Pulmonary artery endothelial cell (primary cell): ENCODE data around the gene TMEM50B. TPM values are rescaled to one million over a fixed set of nuclear protein-coding genes. Genes with fewer than 3 reads are reported as not detected.
"Not testable (repeated sequence)": the region's sequence is repeated elsewhere in the genome, so short reads cannot be mapped to it uniquely, and the experiment has no call there.

ENCODE experiments used
- DNase-seq: peaks from one replicate; pipeline ENCODE4 v3.0.0-alpha.2; 2011; ENCODE audit warnings: low read depth, low spot score
- total RNA-seq: library from RNA; depleted of rRNA; stranded (reverse); fragments of >200 nt; gene quantifications from 2 replicates; pipeline ENCODE4 v1.2.3, GENCODE V29; 2014

TMEM50B gene
- total RNA-seq, 1 donor from 2014 or later: 20.5 TPM

- no peak for DNase-seq
Measured at GRCh38 chr21:33478182-33478581, 1.6 kb downstream of the TMEM50B start.

GRCh38 chr21:33477066-33477465 lies 2.7 kb downstream of the TMEM50B start:
- DNase-seq: no peak

GRCh38 chr21:33473344-33473743 lies 6.4 kb downstream of the TMEM50B start:
- no peak for DNase-seq

- DNase-seq: no peak
Measured at GRCh38 chr21:33470701-33471100, 9.1 kb downstream of the TMEM50B start.

- not testable (repeated sequence) for DNase-seq
Measured at GRCh38 chr21:33469183-33469582, 10.6 kb downstream of the TMEM50B start.

GRCh38 chr21:33461538-33462250 lies 18.1 kb downstream of the TMEM50B start:
- no peak for DNase-seq

- DNase-seq: no peak
Measured at GRCh38 chr21:33458861-33459260, 20.9 kb downstream of the TMEM50B start.

GRCh38 chr21:33455686-33456446 lies 23.9 kb downstream of the TMEM50B start:
- DNase-seq: no peak

- no peak for DNase-seq
Measured at GRCh38 chr21:33452362-33452761, 27.4 kb downstream of the TMEM50B start.

GRCh38 chr21:33451634-33452071 lies 28.1 kb downstream of the TMEM50B start:
- DNase-seq: no peak

GRCh38 chr21:33449616-33450015 lies 30.2 kb downstream of the TMEM50B start:
- DNase-seq: no peak

- DNase-seq: not testable (repeated sequence)
Measured at GRCh38 chr21:33446620-33447019, 33.2 kb downstream of the TMEM50B start.

GRCh38 chr21:33444499-33444898 lies 35.3 kb downstream of the TMEM50B start:
- no peak for DNase-seq

GRCh38 chr21:33443194-33443593 lies 36.6 kb downstream of the TMEM50B start:
- no peak for DNase-seq

GRCh38 chr21:33441489-33442477 lies 38.0 kb downstream of the TMEM50B start:
- no peak for DNase-seq

GRCh38 chr21:33437140-33437539 lies 42.6 kb downstream of the TMEM50B start:
- DNase-seq: no peak

- DNase-seq: peak; percentile 55
Measured at GRCh38 chr21:33434770-33435360, 44.9 kb downstream of the TMEM50B start.

- DNase-seq: no peak
Measured at GRCh38 chr21:33433425-33434114, 46.2 kb downstream of the TMEM50B start.

- DNase-seq: no peak
Measured at GRCh38 chr21:33433001-33433400, 46.8 kb downstream of the TMEM50B start.

- no peak for DNase-seq
Measured at GRCh38 chr21:33432496-33432895, 47.3 kb downstream of the TMEM50B start.

- DNase-seq: no peak
Measured at GRCh38 chr21:33430858-33431257, 48.9 kb downstream of the TMEM50B start.
